T-helper 17 cell (primary cell): Measurements from ENCODE around the gene CDHR1. TPM values are rescaled to one million over a fixed set of nuclear protein-coding genes. Genes with fewer than 3 reads are reported as not detected.

ENCODE experiments used
- ATAC-seq: fragments of 150-1000 bp; cut with Tn5 transposase; 2 replicates; pipeline ENCODE4 v1.10.0; 2021; ENCODE audit warnings: mild to moderate bottlenecking, moderate library complexity
- DNase-seq, 3 donors: peaks; one replicate each; pipeline versions ENCODE4 v3.0.0 to v3.0.0-alpha.2; 2020 to 2021
- H3K9me3 ChIP-seq: one replicate; pipeline ENCODE4 v1.7.0; 2013; ENCODE audit warnings: low read length, mild to moderate bottlenecking; ENCODE audit not compliant: control insufficient read depth, poor library complexity, severe bottlenecking
- H3K27ac Mint-ChIP-seq: one replicate; pipeline ENCODE4 v1.8.0; 2022; ENCODE audit warnings: mild to moderate bottlenecking, moderate library complexity, mixed read lengths
- H3K27me3 Mint-ChIP-seq: one replicate; pipeline ENCODE4 v1.8.0; 2022; ENCODE audit warnings: mixed read lengths
- H3K36me3 Mint-ChIP-seq: one replicate; pipeline ENCODE4 v1.8.0; 2022; ENCODE audit warnings: low read depth, mixed read lengths
- H3K4me1 Mint-ChIP-seq: one replicate; pipeline ENCODE4 v1.8.0; 2022; ENCODE audit warnings: mild to moderate bottlenecking, mixed read lengths
- H3K4me3 Mint-ChIP-seq: one replicate; pipeline ENCODE4 v1.8.0; 2022; ENCODE audit warnings: mild to moderate bottlenecking, moderate library complexity, mixed read lengths
- total RNA-seq, 4 donors: library from RNA in 2 of 4; stranded (reverse) in 2 of 4; gene quantifications; one replicate each; pipeline ENCODE4 v1.2.3 and lab custom pipeline; 2022 to 2026

CDHR1 gene
- total RNA-seq, 2 donors from 2014 or later, result 0.12 to 0.73 TPM

- Mint-ChIP-seq H3K4me1 (no peaks in the 10 kb centered on the region), H3K27ac (no peak overlapping the region), H3K36me3 (no peaks in the 10 kb centered on the region), H3K27me3 (peaks cover 45% of the 10 kb centered on the region), H3K4me3 (no peak overlapping the region)
- ATAC-seq, result no peak
- no peak for DNase-seq
- no peaks in the 10 kb centered on the region for H3K9me3 ChIP-seq
Measured at GRCh38 chr10:84233940-84234339, 39.6 kb downstream of the CDHR1 start.

GRCh38 chr10:84234479-84234878, 40.1 kb downstream of the CDHR1 start:
- Mint-ChIP-seq H3K36me3 (no peaks in the 10 kb centered on the region), H3K27me3 (peaks cover 50% of the 10 kb centered on the region), H3K4me3 (no peak overlapping the region), H3K4me1 (no peaks in the 10 kb centered on the region), H3K27ac (no peak overlapping the region)
- DNase-seq (no peak), ATAC-seq (no peak)
- no peaks in the 10 kb centered on the region for H3K9me3 ChIP-seq

- no peaks in the 10 kb centered on the region for H3K9me3 ChIP-seq
- H3K27ac Mint-ChIP-seq, result no peak overlapping the region
- H3K27me3 Mint-ChIP-seq, result peaks cover 56% of the 10 kb centered on the region
- DNase-seq (no peak), ATAC-seq (no peak)
- no peak overlapping the region for H3K4me3 Mint-ChIP-seq
- no peaks in the 10 kb centered on the region for H3K36me3 Mint-ChIP-seq
- no peaks in the 10 kb centered on the region for H3K4me1 Mint-ChIP-seq
Measured at GRCh38 chr10:84235096-84235495, 40.8 kb downstream of the CDHR1 start.

GRCh38 chr10:84236807-84237198, 42.5 kb downstream of the CDHR1 start:
- Mint-ChIP-seq H3K4me1 (no peaks in the 10 kb centered on the region), H3K27me3 (peaks cover 67% of the 10 kb centered on the region), H3K27ac (no peak overlapping the region), H3K36me3 (no peaks in the 10 kb centered on the region), H3K4me3 (no peak overlapping the region)
- ATAC-seq (no peak), DNase-seq (no peak)
- no peaks in the 10 kb centered on the region for H3K9me3 ChIP-seq

GRCh38 chr10:84237199-84238051, 43.1 kb downstream of the CDHR1 start:
- no peaks in the 10 kb centered on the region for H3K9me3 ChIP-seq
- ATAC-seq, result no peak
- Mint-ChIP-seq H3K27me3 (peaks cover 65% of the 10 kb centered on the region), H3K36me3 (no peaks in the 10 kb centered on the region), H3K4me1 (no peaks in the 10 kb centered on the region), H3K4me3 (no peak overlapping the region), H3K27ac (no peak overlapping the region)
- DNase-seq, result no peak

GRCh38 chr10:84238909-84239308, 44.6 kb downstream of the CDHR1 start:
- Mint-ChIP-seq H3K4me3 (no peak overlapping the region), H3K27me3 (peaks cover 59% of the 10 kb centered on the region), H3K36me3 (no peaks in the 10 kb centered on the region), H3K27ac (no peak overlapping the region), H3K4me1 (no peaks in the 10 kb centered on the region)
- ATAC-seq, result no peak
- DNase-seq, result no peak
- H3K9me3 ChIP-seq, result no peaks in the 10 kb centered on the region

GRCh38 chr10:84241185-84241790, 47.0 kb downstream of the CDHR1 start, which contains the start of gene LRIT1:
TSS of gene LRIT1 (minus strand) at chr10:84241546. CDS start at chr10:84241439, 107 bp downstream.
- no peak within 1 kb of the TSS for H3K27ac Mint-ChIP-seq
- DNase-seq (no peak), ATAC-seq (no peak)
- peaks cover 43% of the 10 kb centered on the region for H3K27me3 Mint-ChIP-seq
- H3K36me3 Mint-ChIP-seq, result no peaks in the 10 kb centered on the region
- no peaks in the 10 kb centered on the region for H3K9me3 ChIP-seq
- no peaks in the 10 kb centered on the region for H3K4me1 Mint-ChIP-seq
- no peak within 1 kb of the TSS for H3K4me3 Mint-ChIP-seq

GRCh38 chr10:84243759-84244158, 49.4 kb downstream of the CDHR1 start:
- DNase-seq, result no peak
- Mint-ChIP-seq H3K4me3 (no peak overlapping the region), H3K36me3 (no peaks in the 10 kb centered on the region), H3K4me1 (no peaks in the 10 kb centered on the region), H3K27ac (no peak overlapping the region), H3K27me3 (peaks cover 41% of the 10 kb centered on the region)
- ATAC-seq, result no peak
- no peaks in the 10 kb centered on the region for H3K9me3 ChIP-seq

GRCh38 chr10:84244651-84245270, 50.4 kb downstream of the CDHR1 start, which contains the start of gene RGR:
TSS of gene RGR (plus strand) at chr10:84245053. CDS start at chr10:84245091, 38 bp downstream.
- DNase-seq (no peak), ATAC-seq (no peak)
- H3K9me3 ChIP-seq, result no peaks in the 10 kb centered on the region
- H3K27ac Mint-ChIP-seq, result no peak within 1 kb of the TSS
- no peaks in the 10 kb centered on the region for H3K36me3 Mint-ChIP-seq
- H3K27me3 Mint-ChIP-seq, result peaks cover 33% of the 10 kb centered on the region
- no peak within 1 kb of the TSS for H3K4me3 Mint-ChIP-seq
- no peaks in the 10 kb centered on the region for H3K4me1 Mint-ChIP-seq

- peaks cover 28% of the 10 kb centered on the region for H3K27me3 Mint-ChIP-seq
- DNase-seq (no peak), ATAC-seq (no peak)
Measured at GRCh38 chr10:84247496-84247895, 53.2 kb downstream of the CDHR1 start.

GRCh38 chr10:84248794-84249193, 54.5 kb downstream of the CDHR1 start:
- no peak overlapping the region for H3K4me3 Mint-ChIP-seq
- H3K27ac Mint-ChIP-seq, result no peak overlapping the region
- H3K9me3 ChIP-seq, result no peaks in the 10 kb centered on the region
- H3K36me3 Mint-ChIP-seq, result no peaks in the 10 kb centered on the region
- ATAC-seq (no peak), DNase-seq (no peak)
- H3K4me1 Mint-ChIP-seq, result no peaks in the 10 kb centered on the region
- H3K27me3 Mint-ChIP-seq, result peaks cover 37% of the 10 kb centered on the region

More at GRCh38 chr10:84247496-84247895, 53.2 kb downstream of the CDHR1 start:
- Mint-ChIP-seq H3K4me3 (no peak overlapping the region), H3K27ac (no peak overlapping the region), H3K4me1 (no peaks in the 10 kb centered on the region), H3K36me3 (no peaks in the 10 kb centered on the region)
- no peaks in the 10 kb centered on the region for H3K9me3 ChIP-seq

GRCh38 chr10:84254552-84255478, 60.5 kb downstream of the CDHR1 start:
- DNase-seq (no peak), ATAC-seq (no peak)
- Mint-ChIP-seq H3K4me1 (peaks cover 11% of the 10 kb centered on the region), H3K36me3 (peaks cover 3% of the 10 kb centered on the region), H3K27ac (no peak overlapping the region), H3K4me3 (no peak overlapping the region), H3K27me3 (peaks cover 47% of the 10 kb centered on the region)
- H3K9me3 ChIP-seq, result no peaks in the 10 kb centered on the region
